Gastroesophageal sphincter (tissue), 3 donors: ENCODE results near the gene ADAMTS2.

Source experiments
- CTCF ChIP-seq, 4 experiments: fragments of 200-600 bp in 2 of 4; fragments of 450-650 bp in 2 of 4; sonication (generic) in 1 of 4; IDR thresholded peaks; one replicate each; pipeline ENCODE4 v1.5.1; 2017 to 2019; ENCODE audit warnings: antibody characterized with exemption in 4 of 4, mild to moderate bottlenecking in 2 of 4, moderate library complexity in 2 of 4
- EP300 ChIP-seq: sonication (generic); formaldehyde crosslinking; IDR thresholded peaks from one replicate; pipeline ENCODE4 v1.6.1; 2017; ENCODE audit warnings: antibody characterized with exemption, mild to moderate bottlenecking
- POLR2A ChIP-seq, 2 donors: fragments of 450-650 bp; IDR thresholded peaks; one replicate each; pipeline ENCODE4 v1.6.1; 2017; ENCODE audit warnings: antibody characterized with exemption in 2 of 2, mild to moderate bottlenecking in 2 of 2, moderate library complexity in 1 of 2

- no peak for TF ChIP-seq POLR2A (IDR thresholded peaks at IDR 0.05)
- TF ChIP-seq EP300, result no peak
- no peak for TF ChIP-seq CTCF (IDR thresholded peaks at IDR 0.05)
These were observed 150.9 kb downstream of the ADAMTS2 start for GRCh38 chr5:179194201-179194910.
